Measurements from ENCODE around the gene ZFP64.

ZFP64 gene

GRCh38 chr20:52102559-52102958 lies 89.0 kb downstream of the ZFP64 start:
- no peak for TF ChIP-seq POLR2AphosphoS5 (IDR thresholded peaks at IDR 0.05; ENCODE audit: low read depth, low read length)
- TF ChIP-seq SIN3A (IDR thresholded peaks at IDR 0.05; ENCODE audit: borderline replicate concordance, insufficient read depth, low read length): no peak
- TF ChIP-seq FOXP2 (optimal IDR thresholded peaks at IDR 0.05; ENCODE audit: borderline replicate concordance, extremely low read depth, extremely low read length, insufficient read depth): no peak
- TF ChIP-seq TAF1 (IDR thresholded peaks at IDR 0.05; ENCODE audit: borderline replicate concordance, insufficient read depth, low read length): no peak
- no peak for TF ChIP-seq REST (IDR thresholded peaks at IDR 0.05; ENCODE audit: insufficient read depth in 1 of 2, low read depth in 2 of 2, low read length in 2 of 2)

GRCh38 chr20:52102126-52102525 lies 89.5 kb downstream of the ZFP64 start:
- TF ChIP-seq TAF1 (IDR thresholded peaks at IDR 0.05; ENCODE audit: borderline replicate concordance, insufficient read depth, low read length) (no peak), SIN3A (IDR thresholded peaks at IDR 0.05; ENCODE audit: borderline replicate concordance, insufficient read depth, low read length) (no peak), FOXP2 (optimal IDR thresholded peaks at IDR 0.05; ENCODE audit: borderline replicate concordance, extremely low read depth, extremely low read length, insufficient read depth) (no peak), POLR2AphosphoS5 (IDR thresholded peaks at IDR 0.05; ENCODE audit: low read depth, low read length) (no peak), REST (IDR thresholded peaks at IDR 0.05; ENCODE audit: insufficient read depth in 1 of 2, low read depth in 2 of 2, low read length in 2 of 2) (no peak)

Measured in PFSK-1 (cell line).